Hematopoietic multipotent progenitor cell treated with erythropoietin and hydrocortisone succinate and interleukin-3 and kit ligand, for 8 days (in vitro differentiated cells): ENCODE measurements around the gene PARK7.

Experiments used
- DNase-seq: peaks from one replicate; pipeline ENCODE4 v3.0.0-alpha.2; 2015

PARK7 gene

GRCh38 chr1:8025061-8025670 is 63.7 kb downstream of the PARK7 start:
- DNase-seq = no peak

GRCh38 chr1:8025671-8026144 is 64.2 kb downstream of the PARK7 start:
- no peak for DNase-seq

DNA sequence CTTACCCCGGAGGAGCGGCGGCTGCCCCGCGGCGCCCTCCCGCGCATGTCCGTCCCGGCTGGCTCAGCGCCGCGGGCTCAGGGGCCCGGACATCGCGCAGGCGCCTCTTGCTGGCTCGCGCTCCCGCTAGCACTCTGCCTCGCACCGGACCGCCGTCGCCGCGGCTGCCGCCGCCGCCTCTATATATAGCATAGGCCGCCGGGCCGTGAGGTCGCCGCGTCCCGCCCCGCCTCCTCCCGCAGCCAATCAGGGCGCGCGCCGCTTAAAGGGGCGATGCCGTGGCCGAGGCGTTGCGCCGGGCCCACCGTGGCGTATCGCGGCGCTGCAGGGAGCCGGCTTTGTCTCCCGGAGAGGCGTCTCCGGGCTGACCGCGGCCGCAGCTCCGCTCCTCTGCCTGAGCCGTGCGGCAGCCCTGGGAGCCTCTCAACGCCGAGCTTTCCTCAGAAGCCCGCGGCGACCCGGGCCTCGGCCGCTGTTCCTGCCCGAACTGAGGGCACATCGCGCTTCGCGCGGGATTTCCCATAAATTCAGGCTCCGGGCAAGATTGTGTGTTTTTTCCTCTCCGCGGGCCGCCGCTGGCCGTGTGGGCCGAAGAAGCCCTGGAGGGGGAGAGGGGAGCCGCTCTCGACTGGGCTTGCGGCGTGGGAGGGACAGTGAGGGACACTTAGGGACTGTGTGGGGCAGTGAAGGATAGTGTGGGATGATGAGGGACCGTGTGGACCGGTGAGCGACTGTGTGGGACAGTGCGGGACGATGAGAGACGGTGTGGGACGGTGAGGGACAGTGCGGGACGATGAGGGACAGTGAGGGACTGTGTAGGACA is 64.9 kb downstream of the PARK7 start, which contains the start of gene ERRFI1:
Gene ERRFI1 (minus strand): TSS at position 157 of the 823 bp plus-strand sequence. CDS start 10,690 bp downstream, outside the sequence.
- peak; percentile 81 for DNase-seq

DNA sequence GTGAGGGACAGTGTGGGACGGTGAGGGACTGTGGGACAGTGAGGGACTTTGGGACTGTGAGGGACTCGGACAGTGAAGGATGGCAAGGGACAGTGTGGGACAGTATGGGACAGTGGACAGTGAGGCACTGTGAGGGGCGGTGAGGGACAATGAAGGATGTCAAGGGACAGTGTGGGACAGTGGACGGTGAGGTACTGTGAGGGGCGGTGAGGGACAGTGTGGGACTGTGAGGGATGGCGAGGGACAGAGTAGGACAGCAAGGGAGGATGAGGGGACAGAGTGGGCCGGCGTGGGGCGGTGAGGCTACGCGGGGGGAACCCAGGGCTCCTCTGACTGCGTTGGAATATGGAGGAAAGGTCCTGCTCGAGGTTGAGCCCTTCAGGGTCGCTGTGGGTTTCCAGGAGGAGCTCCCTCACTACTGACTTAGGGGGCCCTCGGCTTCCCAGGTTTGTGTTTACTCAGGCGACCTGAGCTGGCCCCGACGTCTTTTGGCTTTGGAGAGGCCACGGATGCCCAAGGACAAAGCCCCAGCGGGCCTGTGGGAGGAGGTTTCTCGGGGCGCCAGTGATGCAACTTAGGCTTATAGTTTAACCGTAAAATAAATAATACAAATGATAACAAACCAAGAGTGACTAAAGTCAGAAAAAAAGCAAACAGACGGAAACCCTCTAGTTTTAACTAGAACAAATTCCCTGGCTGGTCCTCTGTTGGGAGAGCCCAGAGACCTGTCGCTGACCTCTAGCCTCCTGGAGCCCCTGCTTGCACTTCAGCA is 65.7 kb downstream of the PARK7 start:
- no peak for DNase-seq

DNA sequence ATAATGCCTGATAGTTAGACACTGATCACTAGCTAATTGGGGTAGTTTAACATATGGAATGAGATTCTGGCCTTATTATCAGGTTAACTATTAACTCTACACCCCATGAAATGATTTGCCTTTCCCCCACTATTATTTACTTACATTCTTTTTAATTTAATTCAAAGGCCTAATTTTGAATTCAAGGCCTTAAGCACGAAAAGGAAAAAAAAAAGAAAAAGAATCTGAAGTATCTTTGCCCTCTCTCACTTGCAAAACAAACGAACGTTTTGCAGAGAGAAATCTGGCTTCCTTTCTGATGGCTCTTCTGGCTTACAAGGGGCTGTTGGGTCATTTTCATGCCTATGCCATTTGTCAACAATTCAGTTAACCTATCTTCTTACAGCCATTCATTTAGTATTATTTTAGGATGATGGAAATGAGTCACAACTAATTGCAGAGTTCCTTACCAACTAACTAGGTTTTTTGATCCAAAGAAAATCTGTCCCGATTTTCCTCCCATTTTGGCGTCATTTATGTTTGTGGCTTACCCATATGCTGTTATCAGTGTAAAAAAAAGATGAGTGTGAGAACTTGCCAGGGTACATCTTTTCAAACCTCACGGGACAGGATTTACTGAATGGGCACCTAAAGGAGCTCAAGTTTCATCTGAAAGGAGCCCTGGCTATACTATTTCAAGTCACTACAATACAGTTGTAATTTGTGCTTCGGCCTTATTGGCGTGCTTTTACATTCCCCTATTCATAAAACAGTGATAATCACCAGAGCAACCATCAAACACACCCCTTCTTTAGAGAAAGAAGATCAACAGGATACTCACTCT is 66.4 kb downstream of the PARK7 start:
- DNase-seq = no peak

DNA sequence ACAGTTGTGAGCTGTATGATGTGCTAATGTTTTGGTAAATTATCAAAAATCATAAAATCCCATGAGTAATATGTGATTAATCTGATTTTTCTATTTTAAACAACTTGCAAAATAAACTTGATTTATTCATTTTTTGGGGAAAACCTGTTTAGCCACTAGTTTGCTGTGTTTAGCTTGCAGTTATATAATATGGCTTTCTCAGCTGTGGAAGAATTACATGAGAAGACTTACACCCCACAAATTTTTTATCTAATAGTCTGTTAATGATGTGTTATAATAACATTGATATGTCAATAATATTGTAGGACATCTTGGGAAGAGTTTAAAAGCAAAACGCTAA is 67.0 kb downstream of the PARK7 start:
- DNase-seq = no peak

GRCh38 chr1:8031176-8031785 is 69.8 kb downstream of the PARK7 start:
- peak; percentile 53 for DNase-seq

DNA sequence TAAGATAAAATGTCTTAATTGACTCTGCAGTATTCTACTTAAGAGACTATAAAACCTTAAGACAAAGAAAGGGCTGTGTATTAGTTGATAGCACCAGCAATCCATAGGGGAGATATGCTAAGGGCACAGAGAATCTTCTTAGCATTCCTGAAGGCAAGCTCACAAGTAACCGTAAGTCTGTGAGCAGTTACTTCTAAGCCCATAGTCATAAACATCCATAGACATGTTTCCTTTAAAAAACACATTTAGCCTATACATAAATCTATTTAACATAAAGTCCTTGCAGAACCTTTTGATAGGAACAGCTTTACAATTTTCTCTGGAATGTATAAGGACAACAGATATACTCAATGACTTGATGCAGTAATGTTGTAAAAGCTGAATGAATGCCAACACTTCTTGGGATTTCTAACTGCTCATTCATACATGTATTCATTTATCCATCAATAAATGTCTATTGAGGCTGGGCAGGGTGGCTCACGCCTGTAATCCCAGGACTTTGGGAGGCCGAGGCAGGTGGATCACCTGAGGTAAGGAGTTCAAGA is 70.9 kb downstream of the PARK7 start:
- DNase-seq = no peak

DNA sequence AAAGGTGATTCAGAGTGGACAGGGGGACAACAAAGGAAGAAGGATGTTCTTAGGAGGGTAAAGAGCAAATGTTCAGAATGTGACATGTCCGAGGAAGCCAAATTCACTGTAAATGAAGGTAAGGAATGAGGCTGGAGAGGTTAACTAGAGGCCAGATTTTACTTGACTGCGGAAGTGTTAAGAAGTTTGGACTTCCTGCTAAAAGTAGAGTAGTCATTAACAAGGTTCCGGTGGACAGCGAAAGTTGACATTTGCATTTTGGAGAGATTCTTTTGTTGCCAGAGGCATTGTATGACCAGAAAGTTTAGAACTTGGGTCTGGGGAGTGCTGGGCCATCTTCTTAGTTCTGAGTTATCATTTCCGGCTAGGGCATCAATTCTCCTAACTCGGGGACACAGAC is 71.8 kb downstream of the PARK7 start:
- no peak for DNase-seq
